GM12878 (cell line): Measurements from ENCODE around the gene PTS. TPM values are rescaled to one million over a fixed set of nuclear protein-coding genes. Genes with fewer than 3 reads are reported as not detected.

Experiments used
- ATAC-seq: fragments of 200-7000 bp; cut with Tn5 transposase; 3 replicates; pipeline ENCODE4 v1.9.1; 2020; ENCODE audit warnings: mild to moderate bottlenecking, moderate library complexity
- BruUV-seq: library from RNA; stranded (reverse); fragments of 400-500 nt; replicated peaks from 2 replicates; lab custom pipeline; 2021; lab: Mats Ljungman, UMichigan
- CTCF ChIA-PET: fragments of 300-600 bp; sonication (Branson Sonifier 250); formaldehyde crosslinking; extraction: SDS; loops from one replicate; lab custom pipeline; 2021; ENCODE audit warnings: inconsistent platforms; lab: Yijun Ruan, JAX
- POLR2A ChIA-PET: fragments of 350-600 bp; formaldehyde crosslinking; extraction: SDS; loops from one replicate; lab custom pipeline; 2021; ENCODE audit warnings: inconsistent platforms; lab: Charles Lee
- RAD21 ChIA-PET: fragments of 300-600 bp; sonication (Branson Sonifier 250); formaldehyde crosslinking; loops from one replicate; lab custom pipeline; 2023; ENCODE audit warnings: antibody characterized with exemption; ENCODE audit not compliant: unreplicated experiment; lab: Charles Lee
- SMC1A ChIA-PET: fragments of 300-600 bp; sonication (Branson Sonifier 250); formaldehyde crosslinking; loops from one replicate; lab custom pipeline; 2023; ENCODE audit not compliant: unreplicated experiment, uncharacterized antibody; lab: Charles Lee
- DNase-seq: peaks from one replicate; pipeline ENCODE4 v3.0.0-alpha.2; 2011; ENCODE audit warnings: low read depth, low spot score
- FAIRE-seq: peaks from 3 replicates; lab custom pipeline; 2011; peaks lifted over from hg19 to GRCh38; lab: Jason Lieb, UNC
- H2AFZ ChIP-seq: 2 replicates; pipeline ENCODE4 v1.6.0; 2011; ENCODE audit warnings: low read depth, low read length, control low read depth; ENCODE audit not compliant: control insufficient read depth
- H3K27ac ChIP-seq: 2 replicates; pipeline ENCODE4 v1.5.1; 2011; ENCODE audit warnings: control low read depth; ENCODE audit not compliant: control insufficient read depth, insufficient read depth
- H3K27me3 ChIP-seq, 2 experiments: replicated peaks in 1 of 2; 2 replicates each; pipeline versions ENCODE4 v1.6.0 to v1.6.1; 2011; ENCODE audit warnings: low read length in 1 of 2; ENCODE audit not compliant: control insufficient read depth in 2 of 2, insufficient read depth in 2 of 2
- H3K36me3 ChIP-seq, 2 experiments: 2 replicates each; pipeline ENCODE4 v1.5.1; 2011; ENCODE audit warnings: low read length in 1 of 2; ENCODE audit not compliant: control insufficient read depth in 2 of 2, insufficient read depth in 2 of 2
- H3K4me1 ChIP-seq: 2 replicates; pipeline ENCODE4 v1.6.1; 2011; ENCODE audit warnings: mild to moderate bottlenecking, low read length, moderate library complexity, mixed read lengths; ENCODE audit not compliant: control insufficient read depth, insufficient read depth
- H3K4me2 ChIP-seq: 2 replicates; pipeline ENCODE4 v1.6.0; 2011; ENCODE audit warnings: control low read depth; ENCODE audit not compliant: control insufficient read depth, insufficient read depth
- H3K4me3 ChIP-seq: fragments of 200-600 bp; sonication (generic); 2 replicates; pipeline ENCODE4 v1.5.1; 2016
- H3K79me2 ChIP-seq: 2 replicates; pipeline ENCODE4 v1.6.0; 2011; ENCODE audit warnings: low read length; ENCODE audit not compliant: control insufficient read depth, insufficient read depth
- H3K9ac ChIP-seq: 2 replicates; pipeline ENCODE4 v1.8.0; 2011; ENCODE audit warnings: low read length, control low read depth, mixed read lengths; ENCODE audit not compliant: control insufficient read depth, insufficient read depth
- H3K9me3 ChIP-seq: replicated peaks from 3 replicates; pipeline ENCODE4 v1.5.1; 2011; ENCODE audit warnings: mild to moderate bottlenecking, low read length; ENCODE audit not compliant: control insufficient read depth, insufficient read depth
- H4K20me1 ChIP-seq: 2 replicates; pipeline ENCODE4 v1.6.0; 2011; ENCODE audit not compliant: control insufficient read depth, insufficient read depth
- CREM ChIP-seq: IDR thresholded peaks from 2 replicates; pipeline ENCODE4 v1.6.1; 2014; ENCODE audit warnings: antibody characterized with exemption, low read depth
- DPF2 ChIP-seq: fragments of 450-650 bp; IDR thresholded peaks from 2 replicates; pipeline ENCODE4 v1.6.1; 2017; ENCODE audit warnings: mild to moderate bottlenecking
- ELK1 ChIP-seq: IDR thresholded peaks from 2 replicates; pipeline ENCODE4 v1.6.1; 2012; ENCODE audit warnings: low read depth, low read length, improper control_type of control experiment
- IKZF1 ChIP-seq: fragments of 450-650 bp; conservative IDR thresholded peaks from 2 replicates; pipeline ENCODE4 v1.6.1; 2017; ENCODE audit warnings: antibody characterized with exemption, mild to moderate bottlenecking
- LARP7 ChIP-seq: fragments of 450-650 bp; IDR thresholded peaks from 2 replicates; pipeline ENCODE4 v1.6.1; 2017; ENCODE audit warnings: mild to moderate bottlenecking
- MXI1 ChIP-seq: fragments of 150-350 bp; IDR thresholded peaks from 2 replicates; pipeline ENCODE4 v1.6.1; 2011; ENCODE audit warnings: low read depth, mild to moderate bottlenecking, inconsistent platforms, low read length, improper control_type of control experiment
- SMC3 ChIP-seq: IDR thresholded peaks from 2 replicates; pipeline ENCODE4 v1.6.1; 2011; ENCODE audit warnings: low read length, improper control_type of control experiment, borderline replicate concordance
- SREBF1 ChIP-seq: IDR thresholded peaks from 2 replicates; pipeline ENCODE4 v1.6.1; 2012; ENCODE audit warnings: mild to moderate bottlenecking, low read length
- SUZ12 ChIP-seq: fragments of 200-600 bp; sonication (generic); IDR thresholded peaks from one replicate; pipeline ENCODE4 v1.6.1; 2018; ENCODE audit warnings: antibody characterized with exemption, mild to moderate bottlenecking; ENCODE audit not compliant: unreplicated experiment
- YY1 ChIP-seq: IDR thresholded peaks from 2 replicates; pipeline ENCODE4 v1.6.1; 2011; ENCODE audit warnings: low read depth, mild to moderate bottlenecking, low read length
- ZBTB4 ChIP-seq: fragments of 450-650 bp; formaldehyde crosslinking; IDR thresholded peaks from 2 replicates; pipeline ENCODE4 v1.4.0; 2022; ENCODE audit warnings: mild to moderate bottlenecking, moderate library complexity
- ZBTB40 ChIP-seq: fragments of 450-650 bp; IDR thresholded peaks from 2 replicates; pipeline ENCODE4 v1.6.1; 2016; ENCODE audit warnings: mild to moderate bottlenecking, moderate library complexity, borderline replicate concordance
- ZSCAN29 ChIP-seq: fragments of 450-650 bp; IDR thresholded peaks from 2 replicates; pipeline ENCODE4 v1.6.1; 2017; ENCODE audit warnings: mild to moderate bottlenecking, moderate library complexity
- WGBS: methylation state at CpG from one replicate; pipeline ENCODE4 v1.1.6; 2016; ENCODE audit warnings: low lambda C conversion rate; ENCODE audit not compliant: insufficient replicate concordance, insufficient coverage; ENCODE audit errors: missing lambda C conversion rate; 5-methylcytosine and 5-hydroxymethylcytosine counted together
- in situ Hi-C: fragments of 300-500 bp; cut with MboI; formaldehyde crosslinking; loops from 9 replicates; pipeline ENCODE4 v1.14.3; 2018; ENCODE audit warnings: mixed read lengths
- intact Hi-C: fragments of 100-400 bp; cut with micrococcal nuclease; formaldehyde crosslinking; loops from one replicate; pipeline ENCODE4 v1.14.2; 2022; ENCODE audit not compliant: unreplicated experiment
- polyA plus RNA-seq, 11 experiments: library from polyadenylated mRNA; depleted of rRNA in 4 of 11; unstranded in 6 of 11; stranded (reverse) in 5 of 11; fragments of >200 nt; fragmentation: Nextera tagmentation in 4 of 11; fragmentation: Illumina TruSeq in 1 of 11; extraction: Ambion mirVana in 4 of 11; extraction: Trizol in 1 of 11; gene quantifications; 1 replicate in 1 of 11; 2 replicates in 10 of 11; pipeline versions ENCODE4 v1.2.1 to v1.2.3, GENCODE V29; 2011 to 2016; ENCODE audit warnings: inconsistent platforms in 2 of 11, missing spikeins in 2 of 11, low read depth in 1 of 11
- total RNA-seq, 4 experiments: library from RNA; depleted of rRNA in 3 of 4; stranded (reverse); fragments of >200 nt in 3 of 4; fragmentation: Illumina TruSeq in 1 of 4; extraction: Trizol in 1 of 4; gene quantifications; 2 replicates each; pipeline versions ENCODE4 v1.2.1 to v1.2.3, GENCODE V29; 2013 to 2021
- TF ChIP-seq, protein P1 (sequence below): fragments of 450-650 bp; IDR thresholded peaks from 2 replicates; pipeline ENCODE4 v1.6.1; 2014; ENCODE audit warnings: mild to moderate bottlenecking

PTS gene
- total and polyA plus RNA-seq, 10 of the 15 experiments (the other 5 are each of a cell fraction or from before 2014, with no cell fraction given), result 11.7 to 47.6 (median 15.5) TPM

DNA sequence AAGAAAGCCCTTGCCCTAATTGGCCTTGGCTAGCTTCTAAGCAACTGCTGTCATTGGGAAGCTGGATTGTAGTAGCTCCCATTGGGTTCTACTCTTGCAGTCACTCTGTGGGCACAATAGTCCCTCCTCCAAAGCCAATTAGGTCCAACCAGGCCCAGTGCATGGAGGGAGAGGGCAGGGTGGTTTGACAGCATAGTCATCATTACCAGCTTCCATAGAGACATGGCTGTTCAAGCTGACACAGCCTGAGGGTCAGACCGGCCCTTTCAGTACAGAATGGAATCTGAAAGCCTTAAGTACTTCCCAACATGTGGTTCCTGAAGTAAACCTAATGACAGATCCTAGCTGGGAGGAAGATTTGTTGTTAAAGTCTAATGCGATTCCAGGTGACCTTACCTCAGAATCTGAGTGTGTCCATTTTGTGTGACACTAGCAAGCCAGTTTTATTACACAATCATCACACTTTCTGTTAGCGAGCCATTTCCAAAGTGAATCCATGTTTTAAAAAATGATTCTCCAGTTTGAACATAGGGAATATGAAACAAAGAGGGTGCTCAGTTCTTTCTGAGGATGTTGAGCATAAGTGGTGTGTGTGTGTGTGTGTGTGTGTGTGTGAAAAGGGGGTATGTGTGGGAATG is 27.5 kb downstream of the PTS start:
- Histone ChIP-seq H4K20me1 (no peaks in the 10 kb centered on the region), H3K4me3 (no peak overlapping the region), H2AFZ (no peak overlapping the region), H3K27me3 (no peaks in the 10 kb centered on the region), H3K4me2 (no peak overlapping the region), H3K4me1 (no peaks in the 10 kb centered on the region), H3K27ac (no peak overlapping the region), H3K79me2 (no peaks in the 10 kb centered on the region), H3K9ac (no peak overlapping the region), H3K36me3 (no peaks in the 10 kb centered on the region), H3K9me3 (no peaks in the 10 kb centered on the region)
- ChIA-PET SMC1A (no interaction called here), POLR2A (no interaction called here), RAD21 (no interaction called here), CTCF (no interaction called here)
- in situ Hi-C loops, result no loop called here
- ATAC-seq (no peak), DNase-seq (no peak), FAIRE-seq (no peak)
- intact Hi-C loops, result no loop called here
- BruUV-seq, result no TSS peak
- WGBS, result 97% methylated on average over 3 of the region's 3 CpGs
- TF ChIP-seq CREM (no peak), LARP7 (no peak), ZBTB40 (no peak), ZBTB4 (CRISPR knock-in tag) (no peak), ZSCAN29 (no peak), MXI1 (no peak), SUZ12 (no peak), SMC3 (no peak), IKZF1 (no peak), DPF2 (no peak), ELK1 (no peak), YY1 (no peak), SREBF1 (no peak)
- TF ChIP-seq, protein P1, sequence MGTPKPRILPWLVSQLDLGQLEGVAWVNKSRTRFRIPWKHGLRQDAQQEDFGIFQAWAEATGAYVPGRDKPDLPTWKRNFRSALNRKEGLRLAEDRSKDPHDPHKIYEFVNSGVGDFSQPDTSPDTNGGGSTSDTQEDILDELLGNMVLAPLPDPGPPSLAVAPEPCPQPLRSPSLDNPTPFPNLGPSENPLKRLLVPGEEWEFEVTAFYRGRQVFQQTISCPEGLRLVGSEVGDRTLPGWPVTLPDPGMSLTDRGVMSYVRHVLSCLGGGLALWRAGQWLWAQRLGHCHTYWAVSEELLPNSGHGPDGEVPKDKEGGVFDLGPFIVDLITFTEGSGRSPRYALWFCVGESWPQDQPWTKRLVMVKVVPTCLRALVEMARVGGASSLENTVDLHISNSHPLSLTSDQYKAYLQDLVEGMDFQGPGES, result no peak
